ENCODE data around the gene GNG12. TPM values are rescaled to one million over a fixed set of nuclear protein-coding genes. Genes with fewer than 3 reads are reported as not detected.

The GNG12 gene
- total and polyA plus RNA-seq, 9 of the 15 experiments (the other 6 are each of a cell fraction or from before 2014, with no cell fraction given): 2.6 to 6.0 (median 4.1) TPM

DNA sequence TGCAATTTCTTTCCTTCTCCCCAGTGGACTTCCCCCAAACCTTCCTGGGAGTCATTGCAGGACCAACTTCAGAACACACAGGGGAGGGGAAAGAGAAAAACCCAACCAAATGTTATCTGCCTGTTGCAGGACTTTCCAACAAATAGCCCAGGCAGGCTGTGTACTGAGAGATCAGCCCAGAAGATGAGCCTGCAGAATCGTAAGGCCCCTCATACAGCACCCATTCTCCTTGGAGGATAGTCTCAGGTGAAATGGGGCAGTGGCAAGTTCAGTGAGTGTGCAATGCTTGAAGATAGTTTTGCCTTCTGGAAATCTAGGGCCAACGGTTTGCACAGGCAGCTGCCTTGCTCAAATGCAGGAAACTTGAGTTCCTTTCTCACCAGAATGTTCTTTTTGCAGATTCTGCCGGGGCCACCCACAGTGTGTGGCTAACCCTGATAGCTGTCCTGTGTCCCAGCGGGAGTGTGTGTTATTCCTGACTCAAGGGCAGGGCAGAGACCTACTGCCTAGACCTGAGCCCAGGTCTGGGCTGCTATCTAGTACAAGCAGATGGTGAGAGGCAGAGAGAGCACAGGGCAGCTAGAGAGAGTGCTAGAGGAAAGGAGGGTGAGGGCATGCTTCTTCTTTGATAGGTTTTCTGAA, 99.5 kb downstream of the GNG12 start (continued):
- TF ChIP-seq, protein P1, sequence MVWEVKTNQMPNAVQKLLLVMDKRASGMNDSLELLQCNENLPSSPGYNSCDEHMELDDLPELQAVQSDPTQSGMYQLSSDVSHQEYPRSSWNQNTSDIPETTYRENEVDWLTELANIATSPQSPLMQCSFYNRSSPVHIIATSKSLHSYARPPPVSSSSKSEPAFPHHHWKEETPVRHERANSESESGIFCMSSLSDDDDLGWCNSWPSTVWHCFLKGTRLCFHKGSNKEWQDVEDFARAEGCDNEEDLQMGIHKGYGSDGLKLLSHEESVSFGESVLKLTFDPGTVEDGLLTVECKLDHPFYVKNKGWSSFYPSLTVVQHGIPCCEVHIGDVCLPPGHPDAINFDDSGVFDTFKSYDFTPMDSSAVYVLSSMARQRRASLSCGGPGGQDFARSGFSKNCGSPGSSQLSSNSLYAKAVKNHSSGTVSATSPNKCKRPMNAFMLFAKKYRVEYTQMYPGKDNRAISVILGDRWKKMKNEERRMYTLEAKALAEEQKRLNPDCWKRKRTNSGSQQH (CRISPR knock-in tag; IDR thresholded peaks at IDR 0.05): no peak
- TF ChIP-seq CHD2 (IDR thresholded peaks at IDR 0.05; ENCODE audit: low read depth, low read length) (no peak), YY1 (IDR thresholded peaks at IDR 0.05; ENCODE audit: borderline replicate concordance in 1 of 3, control insufficient read depth in 1 of 3, extremely low read depth in 1 of 3, insufficient read depth in 3 of 3, insufficient read length in 1 of 3, insufficient replicate concordance in 2 of 3, low read depth in 1 of 3, low read length in 2 of 3) (peak in 2 of 3 experiments; percentile 10 to 24), RCOR1 (IDR thresholded peaks at IDR 0.05; ENCODE audit: borderline replicate concordance in 1 of 2, low read depth in 2 of 2, low read length in 2 of 2) (peak in 1 of 2 experiments; percentile 67; a peak in 3 of 4 replicates), MCM5 (IDR thresholded peaks at IDR 0.05; ENCODE audit: low read depth) (no peak), RAD21 (CRISPR knock-in tag; conservative IDR thresholded peaks at IDR 0.05 in 1 of 2, IDR thresholded peaks at IDR 0.05 in 1 of 2) (peak in 1 of 2 experiments; percentile 8; a peak in 1 of 4 replicates), ARHGAP35 (IDR thresholded peaks at IDR 0.05; ENCODE audit: partially characterized antibody) (no peak), HMG20B (CRISPR knock-in tag; IDR thresholded peaks at IDR 0.05) (no peak), CEBPG (CRISPR knock-in tag; IDR thresholded peaks at IDR 0.05) (no peak), CEBPG (tag; conservative IDR thresholded peaks at IDR 0.05 in 1 of 2, IDR thresholded peaks at IDR 0.05 in 1 of 2) (no peak)
- TF ChIP-seq, protein P2, sequence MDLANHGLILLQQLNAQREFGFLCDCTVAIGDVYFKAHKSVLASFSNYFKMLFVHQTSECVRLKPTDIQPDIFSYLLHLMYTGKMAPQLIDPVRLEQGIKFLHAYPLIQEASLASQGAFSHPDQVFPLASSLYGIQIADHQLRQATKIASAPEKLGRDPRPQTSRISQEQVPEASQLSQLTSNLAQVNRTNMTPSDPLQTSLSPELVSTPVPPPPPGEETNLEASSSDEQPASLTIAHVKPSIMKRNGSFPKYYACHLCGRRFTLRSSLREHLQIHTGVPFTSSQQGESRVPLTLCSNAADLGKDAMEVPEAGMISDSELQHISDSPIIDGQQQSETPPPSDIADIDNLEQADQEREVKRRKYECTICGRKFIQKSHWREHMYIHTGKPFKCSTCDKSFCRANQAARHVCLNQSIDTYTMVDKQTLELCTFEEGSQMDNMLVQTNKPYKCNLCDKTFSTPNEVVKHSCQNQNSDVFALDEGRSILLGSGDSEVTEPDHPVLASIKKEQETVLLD (IDR thresholded peaks at IDR 0.05): peak; percentile 80; the same call in 1 of the 2 replicates
- TF ChIP-seq, protein P3, sequence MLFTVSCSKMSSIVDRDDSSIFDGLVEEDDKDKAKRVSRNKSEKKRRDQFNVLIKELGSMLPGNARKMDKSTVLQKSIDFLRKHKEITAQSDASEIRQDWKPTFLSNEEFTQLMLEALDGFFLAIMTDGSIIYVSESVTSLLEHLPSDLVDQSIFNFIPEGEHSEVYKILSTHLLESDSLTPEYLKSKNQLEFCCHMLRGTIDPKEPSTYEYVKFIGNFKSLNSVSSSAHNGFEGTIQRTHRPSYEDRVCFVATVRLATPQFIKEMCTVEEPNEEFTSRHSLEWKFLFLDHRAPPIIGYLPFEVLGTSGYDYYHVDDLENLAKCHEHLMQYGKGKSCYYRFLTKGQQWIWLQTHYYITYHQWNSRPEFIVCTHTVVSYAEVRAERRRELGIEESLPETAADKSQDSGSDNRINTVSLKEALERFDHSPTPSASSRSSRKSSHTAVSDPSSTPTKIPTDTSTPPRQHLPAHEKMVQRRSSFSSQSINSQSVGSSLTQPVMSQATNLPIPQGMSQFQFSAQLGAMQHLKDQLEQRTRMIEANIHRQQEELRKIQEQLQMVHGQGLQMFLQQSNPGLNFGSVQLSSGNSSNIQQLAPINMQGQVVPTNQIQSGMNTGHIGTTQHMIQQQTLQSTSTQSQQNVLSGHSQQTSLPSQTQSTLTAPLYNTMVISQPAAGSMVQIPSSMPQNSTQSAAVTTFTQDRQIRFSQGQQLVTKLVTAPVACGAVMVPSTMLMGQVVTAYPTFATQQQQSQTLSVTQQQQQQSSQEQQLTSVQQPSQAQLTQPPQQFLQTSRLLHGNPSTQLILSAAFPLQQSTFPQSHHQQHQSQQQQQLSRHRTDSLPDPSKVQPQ (CRISPR knock-in tag; IDR thresholded peaks at IDR 0.05; ENCODE audit: borderline replicate concordance): no peak
- TF ChIP-seq, protein P4, sequence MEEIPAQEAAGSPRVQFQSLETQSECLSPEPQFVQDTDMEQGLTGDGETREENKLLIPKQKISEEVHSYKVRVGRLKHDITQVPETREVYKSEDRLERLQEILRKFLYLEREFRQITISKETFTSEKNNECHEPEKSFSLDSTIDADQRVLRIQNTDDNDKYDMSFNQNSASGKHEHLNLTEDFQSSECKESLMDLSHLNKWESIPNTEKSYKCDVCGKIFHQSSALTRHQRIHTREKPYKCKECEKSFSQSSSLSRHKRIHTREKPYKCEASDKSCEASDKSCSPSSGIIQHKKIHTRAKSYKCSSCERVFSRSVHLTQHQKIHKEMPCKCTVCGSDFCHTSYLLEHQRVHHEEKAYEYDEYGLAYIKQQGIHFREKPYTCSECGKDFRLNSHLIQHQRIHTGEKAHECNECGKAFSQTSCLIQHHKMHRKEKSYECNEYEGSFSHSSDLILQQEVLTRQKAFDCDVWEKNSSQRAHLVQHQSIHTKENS (CRISPR knock-in tag; IDR thresholded peaks at IDR 0.05): no peak
- TF ChIP-seq, protein P5, sequence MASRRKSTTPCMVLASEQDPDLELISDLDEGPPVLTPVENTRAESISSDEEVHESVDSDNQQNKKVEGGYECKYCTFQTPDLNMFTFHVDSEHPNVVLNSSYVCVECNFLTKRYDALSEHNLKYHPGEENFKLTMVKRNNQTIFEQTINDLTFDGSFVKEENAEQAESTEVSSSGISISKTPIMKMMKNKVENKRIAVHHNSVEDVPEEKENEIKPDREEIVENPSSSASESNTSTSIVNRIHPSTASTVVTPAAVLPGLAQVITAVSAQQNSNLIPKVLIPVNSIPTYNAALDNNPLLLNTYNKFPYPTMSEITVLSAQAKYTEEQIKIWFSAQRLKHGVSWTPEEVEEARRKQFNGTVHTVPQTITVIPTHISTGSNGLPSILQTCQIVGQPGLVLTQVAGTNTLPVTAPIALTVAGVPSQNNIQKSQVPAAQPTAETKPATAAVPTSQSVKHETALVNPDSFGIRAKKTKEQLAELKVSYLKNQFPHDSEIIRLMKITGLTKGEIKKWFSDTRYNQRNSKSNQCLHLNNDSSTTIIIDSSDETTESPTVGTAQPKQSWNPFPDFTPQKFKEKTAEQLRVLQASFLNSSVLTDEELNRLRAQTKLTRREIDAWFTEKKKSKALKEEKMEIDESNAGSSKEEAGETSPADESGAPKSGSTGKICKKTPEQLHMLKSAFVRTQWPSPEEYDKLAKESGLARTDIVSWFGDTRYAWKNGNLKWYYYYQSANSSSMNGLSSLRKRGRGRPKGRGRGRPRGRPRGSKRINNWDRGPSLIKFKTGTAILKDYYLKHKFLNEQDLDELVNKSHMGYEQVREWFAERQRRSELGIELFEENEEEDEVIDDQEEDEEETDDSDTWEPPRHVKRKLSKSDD (conservative IDR thresholded peaks at IDR 0.05; ENCODE audit: low read length): no peak
- TF ChIP-seq, protein P6, sequence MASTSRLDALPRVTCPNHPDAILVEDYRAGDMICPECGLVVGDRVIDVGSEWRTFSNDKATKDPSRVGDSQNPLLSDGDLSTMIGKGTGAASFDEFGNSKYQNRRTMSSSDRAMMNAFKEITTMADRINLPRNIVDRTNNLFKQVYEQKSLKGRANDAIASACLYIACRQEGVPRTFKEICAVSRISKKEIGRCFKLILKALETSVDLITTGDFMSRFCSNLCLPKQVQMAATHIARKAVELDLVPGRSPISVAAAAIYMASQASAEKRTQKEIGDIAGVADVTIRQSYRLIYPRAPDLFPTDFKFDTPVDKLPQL (IDR thresholded peaks at IDR 0.05; ENCODE audit: extremely low read depth, insufficient read length): no peak

All from K562 (cell line).